ENCODE measurements around the gene TAMALIN.

The TAMALIN gene

DNA sequence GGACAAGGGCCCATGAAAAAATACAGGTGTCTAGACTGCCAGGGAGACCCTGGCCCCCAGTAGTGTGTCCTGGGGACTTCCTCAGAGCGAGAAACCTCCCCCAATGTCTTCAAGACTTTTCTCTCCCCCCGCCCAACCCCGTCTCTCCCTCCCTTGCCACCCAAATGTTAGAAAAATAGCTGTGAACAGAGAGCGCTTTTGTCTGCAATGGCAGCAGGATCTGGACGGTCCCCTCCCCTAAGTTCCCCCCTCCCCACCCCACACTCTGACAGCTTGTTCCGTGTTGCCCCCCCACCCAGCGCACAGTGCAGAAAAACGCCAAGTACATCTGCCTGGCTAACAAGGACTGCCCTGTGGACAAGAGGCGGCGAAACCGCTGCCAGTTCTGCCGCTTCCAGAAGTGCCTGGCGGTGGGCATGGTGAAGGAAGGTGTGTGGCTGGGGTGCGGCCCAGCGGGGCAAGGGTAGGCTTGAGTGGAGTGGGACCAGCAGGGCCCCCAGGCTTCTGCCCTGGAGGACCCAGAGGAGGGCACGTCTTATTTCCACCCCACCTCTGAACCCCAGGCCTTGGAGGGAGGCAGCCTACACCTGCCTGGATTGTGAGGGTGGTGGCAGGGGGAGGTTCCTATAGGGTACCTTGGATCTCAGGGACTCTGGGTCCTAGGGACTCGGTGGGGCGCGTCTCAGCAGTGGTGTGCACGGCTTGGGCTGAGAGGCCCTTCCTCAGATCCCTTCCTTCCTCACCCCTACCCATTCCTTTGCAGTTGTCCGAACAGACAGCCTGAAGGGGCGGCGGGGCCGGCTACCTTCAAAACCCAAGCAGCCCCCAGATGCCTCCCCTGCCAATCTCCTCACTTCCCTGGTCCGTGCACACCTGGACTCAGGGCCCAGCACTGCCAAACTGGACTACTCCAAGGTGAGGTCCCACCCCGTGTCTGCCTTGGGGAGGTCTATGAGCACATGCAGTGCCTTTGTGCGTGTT, 49.3 kb downstream of the TAMALIN start:
- no peak for DNase-seq (ENCODE audit: low spot score)

DNA sequence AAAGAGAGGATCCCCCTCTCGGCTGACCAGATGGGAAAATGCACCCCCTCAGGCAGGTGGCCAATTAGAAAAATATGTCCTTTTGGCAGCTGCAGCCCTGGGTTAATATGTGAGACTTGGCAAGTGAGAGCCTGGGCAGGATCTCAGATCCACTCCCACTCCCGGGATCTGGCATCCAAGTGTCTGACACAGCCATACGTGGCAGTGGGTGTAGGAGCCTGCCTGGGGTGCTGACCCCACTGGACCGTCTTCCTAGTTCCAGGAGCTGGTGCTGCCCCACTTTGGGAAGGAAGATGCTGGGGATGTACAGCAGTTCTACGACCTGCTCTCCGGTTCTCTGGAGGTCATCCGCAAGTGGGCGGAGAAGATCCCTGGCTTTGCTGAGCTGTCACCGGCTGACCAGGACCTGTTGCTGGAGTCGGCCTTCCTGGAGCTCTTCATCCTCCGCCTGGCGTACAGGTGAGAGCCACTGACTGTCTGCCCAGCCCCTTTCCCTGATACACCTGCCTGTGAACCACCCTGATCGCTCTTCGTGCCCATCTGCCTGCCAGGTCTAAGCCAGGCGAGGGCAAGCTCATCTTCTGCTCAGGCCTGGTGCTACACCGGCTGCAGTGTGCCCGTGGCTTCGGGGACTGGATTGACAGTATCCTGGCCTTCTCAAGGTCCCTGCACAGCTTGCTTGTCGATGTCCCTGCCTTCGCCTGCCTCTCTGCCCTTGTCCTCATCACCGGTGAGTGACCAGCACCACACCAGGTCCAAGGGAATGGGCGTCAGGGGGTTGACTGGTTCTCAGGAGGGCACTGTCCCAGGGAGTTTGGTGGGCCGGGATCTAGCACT, 50.3 kb downstream of the TAMALIN start:
- DNase-seq (ENCODE audit: low spot score), result no peak

DNA sequence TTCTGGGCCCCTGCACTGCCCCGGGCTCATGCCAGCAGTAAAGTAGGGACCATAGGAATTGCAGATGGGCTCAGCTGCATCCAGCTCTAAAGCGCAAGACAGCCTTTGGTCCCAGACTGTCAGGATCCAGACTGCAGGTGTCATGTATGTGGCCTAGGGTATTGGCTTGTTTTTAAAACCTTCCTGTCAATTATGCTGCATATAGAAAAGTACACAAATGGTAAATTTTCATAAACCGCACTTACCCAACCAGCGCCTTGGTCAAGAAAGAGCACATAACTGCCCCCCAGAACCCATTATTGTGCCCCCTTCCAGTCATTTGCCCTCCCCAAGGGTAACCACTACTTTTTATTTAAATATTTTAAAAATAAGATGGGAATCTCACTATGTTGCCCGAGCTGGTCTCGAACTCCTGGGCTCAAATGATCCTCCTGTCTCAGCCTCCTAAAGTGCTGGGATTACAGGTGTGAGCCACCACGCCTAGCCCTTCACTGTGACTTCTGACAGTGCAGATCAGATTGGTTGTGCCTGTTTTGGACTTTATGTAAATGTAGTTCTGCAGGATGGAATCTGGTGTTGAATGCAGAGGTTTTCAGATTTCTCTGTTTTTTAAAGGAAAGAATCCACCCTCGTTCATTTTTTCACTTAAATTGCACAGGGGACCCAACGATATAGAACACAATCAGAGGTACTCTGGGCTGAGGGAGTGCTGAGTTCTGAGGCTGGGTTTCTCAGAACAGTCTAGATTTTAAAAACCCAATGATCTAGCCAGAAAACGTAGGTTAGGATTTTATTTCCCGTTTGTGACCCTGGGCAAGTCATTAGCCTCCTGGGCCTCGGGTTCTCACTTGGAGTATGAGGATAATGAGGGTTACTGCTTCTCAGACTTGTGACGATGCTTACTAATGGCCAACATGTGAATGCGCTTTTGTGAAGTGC, 51.2 kb downstream of the TAMALIN start:
- DNase-seq (ENCODE audit: low spot score), result no peak

DNA sequence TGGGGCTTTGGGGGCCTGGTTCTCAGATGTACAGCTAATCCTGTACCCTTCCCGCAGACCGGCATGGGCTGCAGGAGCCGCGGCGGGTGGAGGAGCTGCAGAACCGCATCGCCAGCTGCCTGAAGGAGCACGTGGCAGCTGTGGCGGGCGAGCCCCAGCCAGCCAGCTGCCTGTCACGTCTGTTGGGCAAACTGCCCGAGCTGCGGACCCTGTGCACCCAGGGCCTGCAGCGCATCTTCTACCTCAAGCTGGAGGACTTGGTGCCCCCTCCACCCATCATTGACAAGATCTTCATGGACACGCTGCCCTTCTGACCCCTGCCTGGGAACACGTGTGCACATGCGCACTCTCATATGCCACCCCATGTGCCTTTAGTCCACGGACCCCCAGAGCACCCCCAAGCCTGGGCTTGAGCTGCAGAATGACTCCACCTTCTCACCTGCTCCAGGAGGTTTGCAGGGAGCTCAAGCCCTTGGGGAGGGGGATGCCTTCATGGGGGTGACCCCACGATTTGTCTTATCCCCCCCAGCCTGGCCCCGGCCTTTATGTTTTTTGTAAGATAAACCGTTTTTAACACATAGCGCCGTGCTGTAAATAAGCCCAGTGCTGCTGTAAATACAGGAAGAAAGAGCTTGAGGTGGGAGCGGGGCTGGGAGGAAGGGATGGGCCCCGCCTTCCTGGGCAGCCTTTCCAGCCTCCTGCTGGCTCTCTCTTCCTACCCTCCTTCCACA, 52.0 kb downstream of the TAMALIN start:
- no peak for DNase-seq (ENCODE audit: low spot score)

DNA sequence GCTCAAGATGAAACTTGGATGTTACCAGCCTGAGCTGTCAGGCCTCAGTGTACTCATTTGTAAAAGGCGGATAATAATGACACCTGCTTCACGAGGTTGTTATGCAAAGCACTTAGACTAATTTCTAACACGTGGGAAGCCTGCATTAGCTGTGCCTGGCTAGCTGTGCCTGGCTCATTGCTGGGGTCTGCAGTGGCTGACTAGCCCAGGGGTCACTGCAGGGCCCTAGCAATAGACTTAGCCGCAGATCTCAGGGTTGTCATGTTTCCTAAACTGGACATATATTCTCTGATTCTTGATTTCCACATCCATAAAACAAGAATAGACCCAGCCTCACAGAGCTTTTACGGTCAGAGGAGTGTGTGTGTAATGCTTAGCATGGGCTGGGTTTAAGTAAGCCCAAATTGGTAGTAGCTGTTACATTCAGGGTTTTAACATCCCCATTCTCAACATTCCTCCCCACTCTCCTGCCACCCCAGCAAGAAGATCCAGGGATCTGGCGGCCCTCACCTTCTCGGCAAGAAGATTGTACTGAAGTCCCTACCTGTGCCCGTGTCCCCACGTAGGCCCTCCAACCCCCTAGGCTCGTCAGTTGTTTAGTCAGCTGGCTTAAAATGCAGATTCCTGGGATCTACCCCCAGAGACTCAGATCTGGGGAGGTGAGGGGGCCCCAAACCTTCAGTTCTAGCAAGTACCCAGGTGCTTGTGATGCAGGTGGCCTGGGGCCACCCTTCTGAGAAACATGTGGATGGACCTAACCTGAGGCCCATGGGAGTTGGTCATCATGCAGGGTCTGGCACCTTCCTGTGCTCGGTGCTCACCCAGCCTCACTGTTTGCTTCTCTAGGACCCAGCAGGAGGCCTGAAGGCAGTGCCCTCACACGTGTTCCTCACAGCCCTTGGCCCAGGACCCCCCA, 53.1 kb downstream of the TAMALIN start:
- no peak for DNase-seq (ENCODE audit: low spot score)

DNA sequence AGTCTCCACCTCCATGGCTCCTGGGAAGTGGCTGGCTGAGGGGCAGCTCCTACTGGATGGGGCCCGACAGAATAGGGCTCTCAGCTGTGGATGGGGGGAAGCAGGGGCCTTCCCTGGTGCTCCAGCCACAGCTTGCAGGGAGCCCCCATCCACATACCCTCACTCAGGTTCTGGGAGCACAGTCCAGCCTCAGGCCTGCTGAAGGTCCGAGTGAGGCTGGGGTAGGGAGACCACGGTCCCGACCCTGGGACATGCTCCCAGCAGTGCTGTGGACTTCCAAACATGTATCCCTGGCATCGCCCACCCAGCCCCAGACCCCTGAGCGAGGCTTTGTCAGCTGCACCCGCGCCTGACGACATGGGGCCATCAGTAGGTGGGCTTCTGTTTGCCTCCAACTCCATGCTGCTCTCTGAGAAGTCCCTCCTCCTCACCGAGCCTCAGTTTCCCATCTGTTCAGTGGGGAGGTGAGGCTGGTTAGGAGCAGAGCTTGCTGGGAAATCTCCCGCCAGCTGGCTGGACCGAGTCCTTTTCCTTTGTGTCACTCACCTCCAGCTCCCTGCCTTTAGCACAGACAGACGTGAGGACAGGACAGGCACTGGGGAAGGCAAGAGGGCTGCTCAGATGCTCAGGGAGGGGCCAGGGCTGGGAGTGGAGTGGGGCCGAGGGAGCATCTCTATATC, 53.9 kb downstream of the TAMALIN start:
- no peak for DNase-seq (ENCODE audit: low spot score)

DNA sequence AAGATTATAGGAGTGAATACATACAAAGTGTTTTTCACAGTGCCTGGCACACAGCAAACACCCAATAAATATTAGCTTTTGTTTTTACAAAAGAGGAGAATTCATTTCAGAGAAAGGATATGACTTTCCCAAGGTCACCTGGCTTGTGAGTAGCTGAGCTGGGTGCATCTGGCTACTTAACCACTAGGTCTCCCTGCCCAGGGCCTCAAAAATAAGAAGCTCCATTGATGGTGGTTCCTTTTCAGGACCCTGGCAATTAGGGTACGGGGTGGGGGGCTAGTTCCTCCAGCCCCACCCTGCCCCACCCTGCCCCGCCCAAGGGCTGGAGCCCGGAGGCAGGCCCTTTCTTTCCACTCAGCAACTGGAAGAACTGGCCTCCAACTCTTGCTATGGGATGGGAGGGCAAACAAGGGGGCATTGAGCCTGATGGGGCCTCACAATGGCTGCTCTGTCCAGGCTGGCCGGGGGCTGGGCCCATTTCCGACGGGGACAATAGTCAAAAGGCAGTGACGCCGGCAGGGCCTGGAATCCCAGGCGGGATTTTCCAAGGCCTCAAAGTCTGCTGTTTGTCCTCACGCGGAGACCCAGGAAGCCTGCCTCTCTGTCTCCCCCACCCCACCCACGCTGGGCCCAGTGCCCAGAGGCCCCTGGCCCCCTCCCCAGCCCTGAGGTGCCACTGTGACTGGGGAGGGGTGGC, 54.9 kb downstream of the TAMALIN start:
- DNase-seq (ENCODE audit: low spot score), result no peak

DNA sequence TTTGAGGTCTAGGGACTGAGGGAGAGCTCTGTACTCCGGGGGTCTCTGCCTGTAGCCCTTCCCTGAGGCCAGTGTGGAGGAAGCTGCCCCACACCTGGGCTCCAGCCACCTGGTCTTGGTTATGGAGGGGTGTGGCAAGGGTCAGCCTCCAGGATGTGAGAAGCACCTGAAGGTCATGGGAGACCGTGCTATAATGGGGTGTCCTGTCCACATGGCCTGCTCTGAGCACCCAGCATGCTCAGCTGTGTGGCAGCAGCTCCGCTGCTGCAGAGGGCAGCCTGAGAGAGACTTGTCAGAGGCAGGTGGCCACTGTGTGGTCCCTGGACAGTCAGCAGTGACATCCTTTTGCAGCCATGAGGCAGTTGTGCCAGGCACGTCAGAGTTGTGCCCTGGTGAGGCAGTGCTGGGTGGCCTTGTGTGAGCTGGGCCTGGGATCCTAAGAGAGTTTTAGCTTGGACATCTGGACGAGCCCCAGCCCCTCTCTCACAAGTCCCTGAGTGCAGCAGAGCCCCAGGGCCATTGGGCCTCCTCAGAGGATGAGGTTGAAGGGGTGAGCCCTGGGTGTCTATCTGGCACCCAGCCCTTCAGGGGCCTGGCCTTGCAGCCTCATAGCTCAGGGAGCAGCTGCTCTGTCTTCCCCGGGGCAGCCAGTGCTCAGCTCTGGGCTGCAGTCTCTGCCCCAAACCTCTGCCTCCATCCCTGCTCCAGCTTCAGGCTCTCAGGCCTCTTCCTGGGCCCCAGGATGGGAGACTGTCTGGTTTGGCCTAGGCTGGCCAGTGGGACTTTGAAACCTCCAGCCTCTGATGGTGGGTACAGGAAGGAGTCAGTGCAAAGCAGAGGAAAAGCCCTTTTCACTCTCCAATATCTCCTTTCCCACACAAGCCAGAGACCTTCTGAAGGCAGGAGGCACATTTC, 55.7 kb downstream of the TAMALIN start:
- no peak for DNase-seq (ENCODE audit: low spot score)

DNA sequence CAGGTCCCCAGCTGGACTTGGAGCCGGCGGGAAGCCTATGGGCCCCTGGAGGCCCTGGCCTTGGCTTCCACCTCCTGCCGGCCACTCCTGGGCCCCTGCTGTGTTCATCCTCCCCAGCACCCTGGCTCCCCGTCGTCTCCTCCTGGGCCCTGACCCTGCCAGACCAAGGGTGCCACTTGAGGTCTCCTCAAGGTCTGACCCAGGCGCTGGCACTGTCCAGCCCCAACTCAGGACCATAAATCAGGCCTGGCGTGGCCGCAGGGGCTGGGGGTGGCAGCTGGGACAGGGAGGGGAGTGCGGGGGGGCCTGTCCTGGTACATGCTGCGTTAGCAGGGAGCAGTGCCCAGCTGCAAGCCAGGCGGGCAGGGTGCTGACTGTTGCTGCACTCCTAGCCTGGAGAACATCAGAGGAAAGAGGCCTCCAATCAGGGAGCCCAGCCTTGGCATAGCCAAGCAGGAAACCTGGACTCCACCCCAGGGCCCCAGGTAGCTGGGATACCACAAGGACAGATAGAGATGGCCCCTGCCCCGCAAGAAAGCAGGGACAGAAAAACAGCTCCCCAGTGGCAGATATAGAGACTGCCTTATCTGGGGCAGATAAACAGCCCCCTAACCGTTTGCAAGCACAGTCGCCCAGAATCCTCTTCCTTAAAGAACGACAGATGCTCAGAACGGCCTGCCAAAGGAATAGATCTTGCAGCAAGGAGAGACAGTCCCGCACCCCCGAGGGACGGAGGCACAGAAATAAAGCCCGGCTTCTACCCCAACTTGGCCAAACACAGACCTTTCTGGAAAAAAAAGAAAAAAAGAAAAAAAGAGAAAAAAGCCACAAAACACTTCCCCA, 56.6 kb downstream of the TAMALIN start:
- DNase-seq (ENCODE audit: low spot score), result no peak

DNA sequence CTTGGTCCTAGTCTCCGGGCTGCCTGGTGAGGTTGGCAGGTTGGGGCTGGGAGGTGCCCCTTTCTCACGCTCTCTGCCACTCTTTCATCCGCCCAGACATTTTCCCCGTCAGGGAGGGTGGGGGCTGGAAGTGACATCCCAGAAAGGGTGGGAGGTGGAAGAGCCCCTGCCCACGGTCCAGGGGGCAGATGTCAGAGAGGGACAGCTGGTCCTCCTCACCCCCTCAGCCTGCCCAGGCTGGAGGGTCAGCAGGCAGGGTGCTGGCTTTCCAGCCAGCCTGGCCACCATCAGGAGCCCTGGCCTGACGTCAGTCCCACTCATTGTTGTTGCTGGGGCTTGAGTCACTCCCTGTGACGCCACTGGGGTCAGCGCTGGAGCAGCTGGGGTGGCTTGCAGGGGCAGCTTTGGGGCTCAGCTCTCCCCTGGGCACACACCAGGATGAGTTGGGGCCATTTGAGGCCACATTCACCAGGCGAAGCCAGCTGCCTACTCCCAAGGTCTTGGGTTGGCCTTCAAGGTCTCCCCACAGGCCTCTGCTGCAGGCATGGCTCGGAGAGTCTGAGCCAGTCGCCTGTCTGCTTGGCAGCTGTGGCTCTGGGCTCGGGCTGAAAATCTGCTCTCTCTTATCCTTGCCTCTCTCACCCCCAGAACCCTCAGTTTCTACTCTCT, 57.4 kb downstream of the TAMALIN start:
- DNase-seq (ENCODE audit: low spot score), result peak; percentile 94
